Ishikawa (cell line): ENCODE results near the gene C6orf120.

Experiments
- CEBPB ChIP-seq: IDR thresholded peaks from 2 replicates; pipeline ENCODE4 v1.6.1; 2012
- MAX ChIP-seq: IDR thresholded peaks from 2 replicates; pipeline ENCODE4 v1.6.1; 2012
- REST ChIP-seq: IDR thresholded peaks from 2 replicates; pipeline ENCODE4 v1.6.1; 2012; ENCODE audit warnings: low read depth, mild to moderate bottlenecking
- TAF1 ChIP-seq: IDR thresholded peaks from 2 replicates; pipeline ENCODE4 v1.6.1; 2012; ENCODE audit warnings: low read depth, mild to moderate bottlenecking
- YY1 ChIP-seq: IDR thresholded peaks from 2 replicates; pipeline ENCODE4 v1.6.1; 2012; ENCODE audit warnings: low read depth

GRCh38 chr6:169671563-169671962 lies 30.4 kb upstream of the C6orf120 start:
- TF ChIP-seq REST (no peak), MAX (no peak), YY1 (no peak), TAF1 (no peak), CEBPB (no peak)
